ENCODE data around the gene ANKRD31.

- no peak for TF ChIP-seq CTCF (IDR thresholded peaks at IDR 0.05; ENCODE audit: low read depth, low read length, poor library complexity, severe bottlenecking)
- TF ChIP-seq EZH2phosphoT487 (IDR thresholded peaks at IDR 0.05; ENCODE audit: borderline replicate concordance, low read length) = no peak
Observed at GRCh38 chr5:75274486-75274885, 37.8 kb upstream of the ANKRD31 start.
